H9 (cell line): Measurements from ENCODE around the gene LRIG3. TPM values are rescaled to one million over a fixed set of nuclear protein-coding genes. Genes with fewer than 3 reads are reported as not detected.

ENCODE experiments used
- DNase-seq: peaks from one replicate; pipeline ENCODE4 v3.0.0-alpha.2; 2017
- H2AFZ ChIP-seq: one replicate; pipeline ENCODE4 v1.6.1; 2013; ENCODE audit warnings: mild to moderate bottlenecking, low read length, control low read depth, moderate library complexity
- H2AK5ac ChIP-seq: 2 replicates; pipeline ENCODE4 v1.6.1; 2013; ENCODE audit warnings: low read length, control low read depth, mixed read lengths; ENCODE audit not compliant: insufficient read length
- H2BK120ac ChIP-seq: one replicate; pipeline ENCODE4 v1.6.1; 2013; ENCODE audit warnings: low read depth, mild to moderate bottlenecking, low read length, control low read depth, inconsistent platforms; ENCODE audit not compliant: poor library complexity, severe bottlenecking
- H2BK12ac ChIP-seq: 2 replicates; pipeline ENCODE4 v1.6.1; 2013; ENCODE audit warnings: low read length, control low read depth, mixed read lengths, low read depth; ENCODE audit not compliant: insufficient read length
- H2BK15ac ChIP-seq: 2 replicates; pipeline ENCODE4 v1.6.1; 2013; ENCODE audit warnings: low read depth, low read length, control low read depth
- H2BK20ac ChIP-seq: one replicate; pipeline ENCODE4 v1.6.1; 2013; ENCODE audit warnings: low read depth, mild to moderate bottlenecking, low read length, control low read depth, inconsistent platforms; ENCODE audit not compliant: poor library complexity, severe bottlenecking
- H2BK5ac ChIP-seq: 2 replicates; pipeline ENCODE4 v1.6.1; 2013; ENCODE audit warnings: low read length, control low read depth, mixed read lengths; ENCODE audit not compliant: insufficient read length
- H3K14ac ChIP-seq: 2 replicates; pipeline ENCODE4 v1.6.1; 2013; ENCODE audit warnings: low read length, control low read depth; ENCODE audit not compliant: insufficient read depth
- H3K18ac ChIP-seq: 2 replicates; pipeline ENCODE4 v1.6.1; 2013; ENCODE audit warnings: low read depth, mild to moderate bottlenecking, mixed read lengths, low read length, control low read depth; ENCODE audit not compliant: insufficient read length
- H3K23ac ChIP-seq: 2 replicates; pipeline ENCODE4 v1.6.1; 2013; ENCODE audit warnings: low read length, control low read depth, mixed read lengths, low read depth; ENCODE audit not compliant: insufficient read length
- H3K23me2 ChIP-seq: 2 replicates; pipeline ENCODE4 v1.6.1; 2013; ENCODE audit warnings: low read depth, mild to moderate bottlenecking, mixed read lengths, low read length, control low read depth; ENCODE audit not compliant: insufficient read length, poor library complexity, severe bottlenecking
- H3K27ac ChIP-seq: 2 replicates; pipeline ENCODE4 v1.5.1; 2013; ENCODE audit warnings: low read length, control low read depth, mixed read lengths, low read depth; ENCODE audit not compliant: insufficient read length
- H3K27me3 ChIP-seq: 2 replicates; pipeline ENCODE4 v1.6.1; 2013; ENCODE audit warnings: low read length, control low read depth, inconsistent platforms; ENCODE audit not compliant: insufficient read depth
- H3K4ac ChIP-seq: 2 replicates; pipeline ENCODE4 v1.6.1; 2013; ENCODE audit warnings: low read depth, mild to moderate bottlenecking, control low read depth, inconsistent platforms, low read length, moderate library complexity
- H3K4me1 ChIP-seq: 2 replicates; pipeline ENCODE4 v1.6.1; 2013; ENCODE audit warnings: low read length, control low read depth, inconsistent platforms; ENCODE audit not compliant: insufficient read depth
- H3K4me2 ChIP-seq: 2 replicates; pipeline ENCODE4 v1.6.1; 2013; ENCODE audit warnings: low read length, control low read depth, mixed read lengths; ENCODE audit not compliant: insufficient read length, insufficient read depth
- H3K56ac ChIP-seq: 2 replicates; pipeline ENCODE4 v1.6.1; 2013; ENCODE audit warnings: low read depth, mild to moderate bottlenecking, mixed read lengths, low read length, control low read depth; ENCODE audit not compliant: insufficient read length
- H3K79me1 ChIP-seq: 2 replicates; pipeline ENCODE4 v1.6.1; 2013; ENCODE audit warnings: low read depth, mild to moderate bottlenecking, moderate library complexity, low read length, control low read depth, inconsistent platforms; ENCODE audit not compliant: insufficient read depth, poor library complexity, severe bottlenecking
- H3K79me2 ChIP-seq: 2 replicates; pipeline ENCODE4 v1.6.1; 2013; ENCODE audit warnings: low read length, control low read depth, inconsistent platforms; ENCODE audit not compliant: insufficient read depth
- H3K9ac ChIP-seq: 2 replicates; pipeline ENCODE4 v1.6.1; 2013; ENCODE audit warnings: low read length, control low read depth, mixed read lengths; ENCODE audit not compliant: insufficient read length; ENCODE audit errors: extremely low read depth
- H3K9me3 ChIP-seq: one replicate; pipeline ENCODE4 v1.6.1; 2013; ENCODE audit warnings: low read depth, low read length, inconsistent platforms; ENCODE audit not compliant: control insufficient read depth
- H3T11ph ChIP-seq: one replicate; pipeline ENCODE4 v1.6.1; 2013; ENCODE audit warnings: mild to moderate bottlenecking, low read length, control low read depth, inconsistent platforms
- H4K20me1 ChIP-seq: one replicate; pipeline ENCODE4 v1.6.1; 2013; ENCODE audit not compliant: control insufficient read depth, insufficient read length, insufficient read depth
- H4K5ac ChIP-seq: 2 replicates; pipeline ENCODE4 v1.6.1; 2013; ENCODE audit warnings: low read depth, mild to moderate bottlenecking, mixed read lengths, low read length, control low read depth; ENCODE audit not compliant: insufficient read length
- H4K8ac ChIP-seq: replicated peaks from 2 replicates; pipeline ENCODE4 v1.6.1; 2013; ENCODE audit warnings: low read length, control low read depth, mixed read lengths, low read depth; ENCODE audit not compliant: insufficient read length
- H4K91ac ChIP-seq: 2 replicates; pipeline ENCODE4 v1.6.1; 2013; ENCODE audit warnings: low read depth, mild to moderate bottlenecking, moderate library complexity, mixed read lengths, low read length, control low read depth; ENCODE audit not compliant: insufficient read length
- H3K27ac Mint-ChIP-seq, 3 experiments: 2 replicates in 2 of 3; 3 replicates in 1 of 3; pipeline ENCODE4 v1.8.0; 2020 to 2021; ENCODE audit warnings: mixed read lengths in 3 of 3, mild to moderate bottlenecking in 1 of 3, moderate library complexity in 1 of 3
- H3K27me3 Mint-ChIP-seq: 2 replicates; pipeline ENCODE4 v1.8.0; 2021; ENCODE audit warnings: low read depth, mild to moderate bottlenecking, moderate library complexity, mixed read lengths
- H3K36me3 Mint-ChIP-seq, 3 experiments: 2 replicates in 2 of 3; 3 replicates in 1 of 3; pipeline ENCODE4 v1.8.0; 2020 to 2021; ENCODE audit warnings: low read depth in 3 of 3, mixed read lengths in 3 of 3; ENCODE audit not compliant: insufficient read depth in 1 of 3
- H3K4me1 Mint-ChIP-seq, 2 experiments: 2 replicates each; pipeline ENCODE4 v1.8.0; 2020; ENCODE audit warnings: mixed read lengths in 2 of 2
- H3K4me3 Mint-ChIP-seq, 2 experiments: 2 replicates in 1 of 2; 3 replicates in 1 of 2; pipeline ENCODE4 v1.8.0; 2020 to 2021; ENCODE audit warnings: mild to moderate bottlenecking in 2 of 2, mixed read lengths in 2 of 2, moderate library complexity in 1 of 2
- H3K9me3 Mint-ChIP-seq, 2 experiments: 2 replicates in 1 of 2; 3 replicates in 1 of 2; pipeline ENCODE4 v1.8.0; 2020; ENCODE audit warnings: mild to moderate bottlenecking in 2 of 2, mixed read lengths in 2 of 2, moderate library complexity in 1 of 2
- CTCF ChIP-seq: fragments of 200-600 bp; sonication (generic); conservative IDR thresholded peaks from 3 replicates; pipeline ENCODE4 v1.8.0; 2021; ENCODE audit warnings: antibody characterized with exemption, mild to moderate bottlenecking
- WGBS: extraction: QIAGEN DNeasy Blood & Tissue Kit; methylation state at CpG from one replicate; pipeline ENCODE4 v1.1.7; 2013; ENCODE audit warnings: missing lambda C conversion rate, low lambda C conversion rate, mixed read lengths; ENCODE audit not compliant: insufficient read length; ENCODE audit errors: extremely low coverage; 5-methylcytosine and 5-hydroxymethylcytosine counted together
- total RNA-seq: library from RNA; stranded (reverse); gene quantifications from 2 replicates; pipeline ENCODE4 v1.2.1, GENCODE V29; 2021

LRIG3 gene
- total RNA-seq, 1 experiment from 2014 or later: 10.9 TPM

- no peak overlapping the region for H3K27ac ChIP-seq
- no peak overlapping the region for H3K18ac ChIP-seq
- H2BK20ac ChIP-seq: no peak overlapping the region
- no peaks in the 10 kb centered on the region for H3K79me1 ChIP-seq
- no peak overlapping the region for H3K4ac ChIP-seq
- no peak overlapping the region for H2AK5ac ChIP-seq
- TF ChIP-seq CTCF: no peak
- no peak overlapping the region for H4K91ac ChIP-seq
- no peaks in the 10 kb centered on the region for H3K4me1 ChIP-seq
- no peak overlapping the region for H3K9ac ChIP-seq
- Mint-ChIP-seq H3K27ac (no peak overlapping the region; a peak in 1 of 7 replicates), H3K4me1 (peaks cover 18 to 31% of the 10 kb centered on the region in 2 experiments), H3K27me3 (no peaks in the 10 kb centered on the region), H3K4me3 (no peak overlapping the region), H3K9me3 (peaks cover 0 to 5% of the 10 kb centered on the region in 2 experiments; a peak in 2 of 5 replicates), H3K36me3 (peaks cover 35% of the 10 kb centered on the region in 3 experiments)
- no peak overlapping the region for H2BK15ac ChIP-seq
- no peak overlapping the region for H3K56ac ChIP-seq
- no peaks in the 10 kb centered on the region for H4K20me1 ChIP-seq
- no peak overlapping the region for H3K14ac ChIP-seq
- no peak overlapping the region for H2BK12ac ChIP-seq
- H2BK120ac ChIP-seq: no peak overlapping the region
- H2AFZ ChIP-seq: no peak overlapping the region
- H2BK5ac ChIP-seq: no peak overlapping the region
- no peak overlapping the region for H3K4me2 ChIP-seq
- no peaks in the 10 kb centered on the region for H3K23me2 ChIP-seq
- no peak overlapping the region for H4K8ac ChIP-seq
- no peak overlapping the region for H3K23ac ChIP-seq
- no peaks in the 10 kb centered on the region for H3K9me3 ChIP-seq
- H3T11ph ChIP-seq: no peak overlapping the region
- H4K5ac ChIP-seq: no peak overlapping the region
- H3K27me3 ChIP-seq: no peaks in the 10 kb centered on the region
- no peaks in the 10 kb centered on the region for H3K79me2 ChIP-seq
- WGBS: no CpG with 5 or more reads among the region's 4 CpGs
- no peak for DNase-seq
Measured at GRCh38 chr12:58907391-58907790, 12.9 kb downstream of the LRIG3 start.
